Neural cell (in vitro differentiated cells): Measurements from ENCODE around the gene GPR22. TPM values are rescaled to one million over a fixed set of nuclear protein-coding genes. Genes with fewer than 3 reads are reported as not detected.
A peak's percentile ranks its signal among the peaks of the same experiment; 100 is the strongest.

ENCODE experiments used
- H2AFZ ChIP-seq: fragments of 200-600, 300-800 bp; sonication (generic), shearing (Covaris generic); 2 replicates; pipeline ENCODE4 v1.6.0; 2014; ENCODE audit warnings: low read depth, mild to moderate bottlenecking, antibody characterized with exemption, low read length, moderate library complexity
- H3F3A ChIP-seq: fragments of 200-600 bp; shearing (Covaris generic); 2 replicates; pipeline ENCODE4 v1.6.1; 2016; ENCODE audit warnings: mild to moderate bottlenecking, moderate library complexity, mixed read lengths, antibody characterized with exemption, low read length; ENCODE audit not compliant: insufficient read depth, poor library complexity, severe bottlenecking
- H3K27ac ChIP-seq: fragments of 200-600, 300-800 bp; sonication (generic), shearing (Covaris generic); 2 replicates; pipeline ENCODE4 v1.5.1; 2014; ENCODE audit warnings: mild to moderate bottlenecking, low read length, moderate library complexity
- H3K27me3 ChIP-seq: fragments of 300-800, 200-600 bp; sonication (generic), shearing (Covaris generic); 2 replicates; pipeline ENCODE4 v1.6.0; 2014; ENCODE audit warnings: mild to moderate bottlenecking, low read depth, low read length, moderate library complexity; ENCODE audit not compliant: insufficient read depth
- H3K36me3 ChIP-seq: fragments of 300-800, 200-600 bp; sonication (generic), shearing (Covaris generic); 2 replicates; pipeline ENCODE4 v1.5.1; 2014; ENCODE audit warnings: mild to moderate bottlenecking, antibody characterized with exemption, low read length, moderate library complexity; ENCODE audit not compliant: insufficient read depth
- H3K4me2 ChIP-seq: fragments of 300-800, 200-600 bp; sonication (generic), shearing (Covaris generic); 2 replicates; pipeline ENCODE4 v1.6.0; 2014; ENCODE audit warnings: mild to moderate bottlenecking, low read length
- H3K4me3 ChIP-seq: fragments of 300-800, 200-600 bp; sonication (generic), shearing (Covaris generic); 2 replicates; pipeline ENCODE4 v1.5.1; 2014; ENCODE audit warnings: mild to moderate bottlenecking, low read length, moderate library complexity
- H3K79me2 ChIP-seq: fragments of 200-600 bp; shearing (Covaris generic); replicated peaks from 2 replicates; pipeline ENCODE4 v1.6.0; 2014; ENCODE audit warnings: mild to moderate bottlenecking, low read length, moderate library complexity; ENCODE audit not compliant: insufficient read depth
- H3K9ac ChIP-seq: fragments of 300-800, 200-600 bp; sonication (generic), shearing (Covaris generic); 2 replicates; pipeline ENCODE4 v1.6.1; 2016; ENCODE audit warnings: mild to moderate bottlenecking, low read length, mixed read lengths
- H3K9me2 ChIP-seq: fragments of 200-600 bp; shearing (Covaris generic); 2 replicates; pipeline ENCODE4 v1.6.1; 2016; ENCODE audit warnings: mild to moderate bottlenecking, low read length, mixed read lengths; ENCODE audit not compliant: insufficient read depth
- H3K9me3 ChIP-seq: fragments of 200-600, 300-800 bp; sonication (generic), shearing (Covaris generic); 2 replicates; pipeline ENCODE4 v1.6.1; 2016; ENCODE audit warnings: mild to moderate bottlenecking, mixed run types, low read length, moderate library complexity, mixed read lengths
- H4K20me1 ChIP-seq: fragments of 200-600 bp; shearing (Covaris generic); 2 replicates; pipeline ENCODE4 v1.6.1; 2016; ENCODE audit warnings: mild to moderate bottlenecking, mixed run types; ENCODE audit not compliant: insufficient read depth
- CTCF ChIP-seq: fragments of 450-650 bp; IDR thresholded peaks from 2 replicates; pipeline ENCODE4 v1.5.1; 2014; ENCODE audit warnings: antibody characterized with exemption, mild to moderate bottlenecking, moderate library complexity; ENCODE audit not compliant: poor library complexity, severe bottlenecking
- EP300 ChIP-seq: fragments of 450-650 bp; conservative IDR thresholded peaks from 2 replicates; pipeline ENCODE4 v1.6.1; 2014; ENCODE audit warnings: antibody characterized with exemption, mild to moderate bottlenecking, moderate library complexity; ENCODE audit not compliant: poor library complexity, severe bottlenecking
- EZH2 ChIP-seq: fragments of 200-600, 300-800 bp; shearing (Covaris generic), sonication (generic); IDR thresholded peaks from 2 replicates; pipeline ENCODE4 v1.6.1; 2014; ENCODE audit warnings: antibody characterized with exemption, low read length, borderline replicate concordance, mild to moderate bottlenecking; ENCODE audit not compliant: insufficient read depth, poor library complexity, severe bottlenecking
- MXI1 ChIP-seq: fragments of 450-650 bp; conservative IDR thresholded peaks from 2 replicates; pipeline ENCODE4 v1.6.1; 2014; ENCODE audit warnings: antibody characterized with exemption, mild to moderate bottlenecking; ENCODE audit not compliant: poor library complexity, severe bottlenecking
- POLR2AphosphoS5 ChIP-seq: IDR thresholded peaks from 2 replicates; pipeline ENCODE4 v1.6.1; 2012
- RAD21 ChIP-seq: fragments of 450-650 bp; conservative IDR thresholded peaks from 2 replicates; pipeline ENCODE4 v1.6.1; 2014; ENCODE audit warnings: antibody characterized with exemption, mild to moderate bottlenecking, moderate library complexity
- REST ChIP-seq: IDR thresholded peaks from 2 replicates; pipeline ENCODE4 v1.6.1; 2012; ENCODE audit warnings: borderline replicate concordance
- SMC3 ChIP-seq: fragments of 450-650 bp; conservative IDR thresholded peaks from 2 replicates; pipeline ENCODE4 v1.6.1; 2014; ENCODE audit warnings: antibody characterized with exemption, mild to moderate bottlenecking, moderate library complexity; ENCODE audit not compliant: poor library complexity
- TAF1 ChIP-seq: IDR thresholded peaks from 2 replicates; pipeline ENCODE4 v1.6.1; 2012; ENCODE audit warnings: low read depth
- polyA plus RNA-seq: library from polyadenylated mRNA; depleted of rRNA; stranded (reverse); fragments of >200 nt; gene quantifications from 2 replicates; pipeline ENCODE4 v1.2.3, GENCODE V29; 2014

GPR22 gene
- polyA plus RNA-seq, 1 donor from 2014 or later = 64.1 TPM

- Histone ChIP-seq H3K9me3 (no peaks in the 10 kb centered on the region), H3K4me3 (peak overlapping the region; percentile 66), H2AFZ (no peak overlapping the region), H3K9ac (peak overlapping the region; percentile 63), H3K4me2 (peak overlapping the region; percentile 72), H3K79me2 (peaks cover 19% of the 10 kb centered on the region), H3K27me3 (no peaks in the 10 kb centered on the region), H3K36me3 (no peaks in the 10 kb centered on the region), H3F3A (no peaks in the 10 kb centered on the region), H4K20me1 (no peaks in the 10 kb centered on the region), H3K9me2 (no peaks in the 10 kb centered on the region), H3K27ac (no peak overlapping the region)
- no peak for TF ChIP-seq REST
- no peak for TF ChIP-seq RAD21
- no peak for TF ChIP-seq SMC3
- TF ChIP-seq POLR2AphosphoS5 = no peak
- no peak for TF ChIP-seq EP300
- TF ChIP-seq CTCF = no peak
- TF ChIP-seq MXI1 = no peak
These were observed 1.6 kb downstream of the GPR22 start for GRCh38 chr7:107471292-107472070.

GRCh38 chr7:107472116-107472515 is 2.3 kb downstream of the GPR22 start:
- Histone ChIP-seq H3F3A (no peaks in the 10 kb centered on the region), H3K9ac (peak overlapping the region; percentile 63), H3K27ac (no peak overlapping the region), H3K27me3 (no peaks in the 10 kb centered on the region), H2AFZ (no peak overlapping the region), H4K20me1 (no peaks in the 10 kb centered on the region), H3K9me2 (no peaks in the 10 kb centered on the region), H3K4me2 (peak overlapping the region; percentile 72), H3K36me3 (no peaks in the 10 kb centered on the region), H3K79me2 (peaks cover 19% of the 10 kb centered on the region), H3K4me3 (peak overlapping the region; percentile 66), H3K9me3 (no peaks in the 10 kb centered on the region)
- TF ChIP-seq REST (no peak), CTCF (no peak), EZH2 (no peak), TAF1 (no peak), MXI1 (no peak), SMC3 (no peak), POLR2AphosphoS5 (no peak), RAD21 (no peak), EP300 (no peak)
